ENCODE data around the gene CHRDL1.
"Not testable (repeated sequence)": the region's sequence is repeated elsewhere in the genome, so short reads cannot be mapped to it uniquely, and the experiment has no call there.

Gene CHRDL1

GRCh38 chrX:110665223-110666002 lies 130.2 kb downstream of the CHRDL1 start:
- peak in 1 of 3 experiments; percentile 1 for DNase-seq (ENCODE audit: low read depth in 3 of 3)

GRCh38 chrX:110657073-110657472 lies 138.5 kb downstream of the CHRDL1 start:
- DNase-seq (ENCODE audit: low read depth in 3 of 3) = no peak

GRCh38 chrX:110654280-110654679 lies 141.3 kb downstream of the CHRDL1 start:
- DNase-seq (ENCODE audit: low read depth in 3 of 3) = not testable (repeated sequence)

- no peak for DNase-seq (ENCODE audit: low read depth in 3 of 3)
Measured at GRCh38 chrX:110646386-110646785, 149.2 kb downstream of the CHRDL1 start.
